HG03558 (cell line): ENCODE results near the gene NDEL1.

ENCODE experiments used
- ATAC-seq: cut with Tn5 transposase; IDR thresholded peaks from one replicate; pipeline ENCODE4 v1.9.1; 2021; ENCODE audit warnings: moderate number of reproducible peaks; ENCODE audit not compliant: unreplicated experiment; ENCODE audit errors: extremely low read depth

Gene NDEL1

GRCh38 chr17:8451933-8452614 is 16.4 kb downstream of the NDEL1 start:
- ATAC-seq = no peak

DNA sequence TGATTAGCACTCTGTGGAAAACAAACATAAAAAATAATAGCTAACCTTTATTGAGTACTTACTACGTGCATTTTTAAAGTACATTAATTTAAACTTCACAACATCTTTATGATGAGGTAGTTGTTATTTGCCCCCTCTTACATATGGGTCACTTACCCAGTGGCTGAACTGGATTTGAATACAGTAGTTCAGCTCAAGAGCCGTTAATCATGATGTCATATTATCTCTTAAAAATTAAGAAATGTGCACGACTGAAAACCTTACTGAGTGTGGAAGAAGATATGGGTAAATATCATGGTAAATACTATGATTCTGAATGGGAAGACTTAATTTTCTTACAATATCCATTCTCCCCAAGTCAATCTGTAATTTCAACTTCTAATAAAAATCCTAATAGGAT is 17.6 kb downstream of the NDEL1 start:
- ATAC-seq = no peak

GRCh38 chr17:8455665-8456209 is 20.1 kb downstream of the NDEL1 start:
- ATAC-seq = no peak

DNA sequence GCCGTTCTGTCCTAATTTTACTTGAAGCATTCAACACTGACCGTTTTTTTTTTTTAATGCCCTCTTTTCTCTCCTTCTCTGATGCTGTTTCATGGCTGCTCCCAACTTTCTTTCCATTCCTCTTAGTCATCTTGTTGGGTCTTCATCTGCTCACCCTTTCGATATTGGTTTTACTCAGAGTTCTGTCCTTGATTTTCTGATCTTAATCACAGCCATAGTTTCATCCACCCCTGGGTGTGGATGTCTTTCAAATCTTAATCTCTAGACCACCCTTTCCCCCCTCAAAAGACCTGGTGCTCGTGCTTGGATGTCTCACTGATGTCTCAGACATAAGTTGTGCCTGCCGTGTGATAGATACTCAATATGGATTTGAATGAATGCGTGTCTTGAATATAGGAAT is 22.4 kb downstream of the NDEL1 start:
- no peak for ATAC-seq

DNA sequence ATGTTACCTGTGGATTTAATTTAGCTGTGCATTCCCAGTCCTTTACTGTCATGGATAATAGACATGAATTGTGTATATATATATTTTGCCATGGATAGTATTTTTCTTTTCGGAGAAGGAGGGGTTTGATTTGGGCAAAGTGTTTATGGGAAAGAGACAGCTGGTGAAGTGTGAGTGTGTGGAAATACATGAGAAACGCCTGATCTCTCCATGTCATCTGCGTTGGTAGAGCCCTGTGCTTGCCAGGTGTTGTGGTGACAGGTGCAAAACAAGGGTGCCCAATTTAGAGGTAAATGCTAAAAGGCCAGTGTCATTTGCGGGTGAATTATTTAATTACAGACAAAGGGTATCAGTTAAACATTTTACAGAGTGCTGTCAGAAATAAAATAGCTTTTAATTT is 23.4 kb downstream of the NDEL1 start:
- no peak for ATAC-seq

GRCh38 chr17:8459831-8460230 is 24.1 kb downstream of the NDEL1 start:
- ATAC-seq = no peak

- ATAC-seq = no peak
Measured at GRCh38 chr17:8462564-8462963, 26.9 kb downstream of the NDEL1 start.

GRCh38 chr17:8463099-8463498 is 27.4 kb downstream of the NDEL1 start:
- no peak for ATAC-seq

GRCh38 chr17:8464941-8465340 is 29.3 kb downstream of the NDEL1 start:
- ATAC-seq = no peak

GRCh38 chr17:8465356-8465755 is 29.7 kb downstream of the NDEL1 start:
- no peak for ATAC-seq

- ATAC-seq = no peak
Measured at GRCh38 chr17:8465759-8466158, 30.1 kb downstream of the NDEL1 start.

GRCh38 chr17:8466456-8466855 is 30.8 kb downstream of the NDEL1 start:
- no peak for ATAC-seq

- no peak for ATAC-seq
Measured at GRCh38 chr17:8466873-8467272, 31.2 kb downstream of the NDEL1 start.

- ATAC-seq = no peak
Measured at GRCh38 chr17:8467527-8467926, 31.8 kb downstream of the NDEL1 start.

- no peak for ATAC-seq
Measured at GRCh38 chr17:8468127-8468526, 32.4 kb downstream of the NDEL1 start.

- no peak for ATAC-seq
Measured at GRCh38 chr17:8468980-8469379, 33.3 kb downstream of the NDEL1 start.

- no peak for ATAC-seq
Measured at GRCh38 chr17:8469964-8470363, 34.3 kb downstream of the NDEL1 start.

GRCh38 chr17:8470447-8471047 is 34.9 kb downstream of the NDEL1 start:
- no peak for ATAC-seq

- no peak for ATAC-seq
Measured at GRCh38 chr17:8472663-8473062, 37.0 kb downstream of the NDEL1 start.

- no peak for ATAC-seq
Measured at GRCh38 chr17:8473451-8474192, 37.9 kb downstream of the NDEL1 start.

DNA sequence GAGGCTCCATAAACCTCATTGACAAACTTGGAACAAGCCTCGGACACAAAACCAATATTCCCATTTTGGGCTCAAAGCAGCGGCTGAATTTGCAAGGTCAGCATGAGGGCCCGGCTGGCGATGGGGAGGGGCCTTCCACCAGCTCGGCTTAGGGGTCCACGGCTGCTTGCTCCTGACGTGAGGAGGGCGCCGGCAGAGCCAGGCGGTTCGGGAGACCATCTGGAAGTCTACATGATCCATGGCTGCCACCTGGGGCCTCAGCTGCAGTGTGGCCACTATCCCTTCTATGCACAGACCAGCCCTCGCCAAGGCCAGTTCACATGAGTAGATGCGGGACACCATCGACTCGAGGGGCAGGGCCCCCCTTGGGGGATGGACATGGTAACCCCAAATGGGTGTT is 39.1 kb downstream of the NDEL1 start:
- ATAC-seq = no peak
